Kasumi-1 (cell line): Measurements from ENCODE around the gene LYRM4.

Experiments used
- DNase-seq, 2 experiments: peaks; one replicate each; lab custom pipeline; 2025; lab: John Stamatoyannopoulos, UW

LYRM4 gene

GRCh38 chr6:5246141-5247097 lies 14.3 kb downstream of the LYRM4 start:
- no peak for DNase-seq

GRCh38 chr6:5243069-5243468 lies 17.7 kb downstream of the LYRM4 start:
- DNase-seq = no peak

- no peak for DNase-seq
These were observed 19.5 kb downstream of the LYRM4 start for GRCh38 chr6:5241252-5241651.

GRCh38 chr6:5238336-5238735 lies 22.4 kb downstream of the LYRM4 start:
- DNase-seq = no peak

- DNase-seq = no peak
These were observed 22.9 kb downstream of the LYRM4 start for GRCh38 chr6:5237805-5238204.

- no peak for DNase-seq
These were observed 24.9 kb downstream of the LYRM4 start for GRCh38 chr6:5235830-5236229.

- DNase-seq = peak; percentile 77 to 84
These were observed 25.9 kb downstream of the LYRM4 start for GRCh38 chr6:5234874-5235273.

GRCh38 chr6:5231289-5231688 lies 29.5 kb downstream of the LYRM4 start:
- no peak for DNase-seq

GRCh38 chr6:5230081-5230480 lies 30.7 kb downstream of the LYRM4 start:
- peak; percentile 39 to 47 for DNase-seq

- DNase-seq = no peak
These were observed 31.4 kb downstream of the LYRM4 start for GRCh38 chr6:5229356-5229755.

GRCh38 chr6:5223309-5223708 lies 37.4 kb downstream of the LYRM4 start:
- DNase-seq = no peak

- no peak for DNase-seq
These were observed 40.3 kb downstream of the LYRM4 start for GRCh38 chr6:5220443-5220842.

GRCh38 chr6:5219011-5219691 lies 41.6 kb downstream of the LYRM4 start:
- DNase-seq = no peak

- DNase-seq = no peak
These were observed 43.4 kb downstream of the LYRM4 start for GRCh38 chr6:5217356-5217755.

- no peak for DNase-seq
These were observed 45.0 kb downstream of the LYRM4 start for GRCh38 chr6:5215799-5216198.

GRCh38 chr6:5215159-5215558 lies 45.6 kb downstream of the LYRM4 start:
- DNase-seq = no peak

GRCh38 chr6:5214570-5215052 lies 46.1 kb downstream of the LYRM4 start:
- DNase-seq = peak; percentile 35 to 50

GRCh38 chr6:5213836-5214235 lies 46.9 kb downstream of the LYRM4 start:
- DNase-seq = no peak

- no peak for DNase-seq
These were observed 49.3 kb downstream of the LYRM4 start for GRCh38 chr6:5211492-5211891.

GRCh38 chr6:5208471-5208971 lies 52.2 kb downstream of the LYRM4 start:
- no peak for DNase-seq

GRCh38 chr6:5208057-5208456 lies 52.7 kb downstream of the LYRM4 start:
- DNase-seq = no peak

- no peak for DNase-seq
These were observed 53.7 kb downstream of the LYRM4 start for GRCh38 chr6:5206920-5207561.
